A549 (cell line): ENCODE data around the gene SLC16A6. TPM values are rescaled to one million over a fixed set of nuclear protein-coding genes. Genes with fewer than 3 reads are reported as not detected.
"Not testable (repeated sequence)": the region's sequence is repeated elsewhere in the genome, so short reads cannot be mapped to it uniquely, and the experiment has no call there.

Experiments
- ATAC-seq, 2 experiments: fragments of 200-7000 bp in 1 of 2; fragments of >200 bp in 1 of 2; cut with Nextera tagmentation in 1 of 2; cut with Tn5 transposase in 1 of 2; 3 replicates each; pipeline versions ENCODE4 v1.8.0 to v1.9.1; 2018 to 2020; ENCODE audit warnings: mild to moderate bottlenecking in 1 of 2, moderate library complexity in 1 of 2
- CTCF ChIA-PET: fragments of 300-600 bp; sonication (Branson Sonifier 250); formaldehyde crosslinking; extraction: SDS; loops from one replicate; lab custom pipeline; 2021; ENCODE audit warnings: antibody characterized with exemption, inconsistent platforms; lab: Yijun Ruan, JAX
- POLR2A ChIA-PET: fragments of 350-600 bp; formaldehyde crosslinking; extraction: SDS; loops from one replicate; lab custom pipeline; 2021; ENCODE audit warnings: antibody characterized with exemption, inconsistent platforms; lab: Yijun Ruan, JAX
- DNase-seq, 2 experiments: peaks; one replicate each; pipeline versions ENCODE4 v3.0.0 to v3.0.0-alpha.2; 2011 to 2016; ENCODE audit warnings: low read depth in 1 of 2, low spot score in 1 of 2
- FAIRE-seq: peaks from 2 replicates; lab custom pipeline; 2011; peaks lifted over from hg19 to GRCh38; lab: Jason Lieb, UNC
- H3K27ac ChIP-seq, 2 experiments: fragments of >200 bp; sonication (Bioruptor Twin); formaldehyde crosslinking; 3 replicates each; pipeline ENCODE4 v1.5.1; 2016 to 2017
- H3K4me1 ChIP-seq: fragments of >200 bp; sonication (Bioruptor Twin); formaldehyde crosslinking; 3 replicates; pipeline ENCODE4 v1.6.1; 2016
- H3K4me2 ChIP-seq: fragments of >200 bp; sonication (Bioruptor Twin); formaldehyde crosslinking; 3 replicates; pipeline ENCODE4 v1.6.1; 2016
- H3K4me3 ChIP-seq: fragments of >200 bp; sonication (Bioruptor Twin); formaldehyde crosslinking; 3 replicates; pipeline ENCODE4 v1.5.1; 2016
- H3K9me3 ChIP-seq: fragments of >200 bp; sonication (Bioruptor Twin); formaldehyde crosslinking; 3 replicates; pipeline ENCODE4 v1.6.1; 2016
- CBX8 ChIP-seq: fragments of 200-600 bp; sonication (generic); IDR thresholded peaks from 2 replicates; pipeline ENCODE4 v1.6.1; 2016
- CEBPB ChIP-seq, 2 experiments: fragments of >200 bp in 1 of 2; sonication (Bioruptor Twin) in 1 of 2; formaldehyde crosslinking in 1 of 2; IDR thresholded peaks; 2 replicates each; pipeline ENCODE4 v1.6.1; 2012 to 2016
- FOXS1 ChIP-seq: fragments of 250-450 bp; sonication (Bioruptor Pico); IDR thresholded peaks from 2 replicates; pipeline ENCODE4 v1.5.0; 2020; ENCODE audit warnings: mild to moderate bottlenecking, moderate library complexity
- HEYL ChIP-seq: fragments of 250-450 bp; sonication (Bioruptor Pico); IDR thresholded peaks from 2 replicates; pipeline ENCODE4 v1.8.0; 2021; ENCODE audit warnings: mild to moderate bottlenecking, moderate library complexity
- HOXB13 ChIP-seq: fragments of 250-450 bp; sonication (Bioruptor Pico); IDR thresholded peaks from 2 replicates; pipeline ENCODE4 v1.5.0; 2020; ENCODE audit warnings: low read depth, mild to moderate bottlenecking, moderate library complexity
- HOXB5 ChIP-seq: fragments of 250-450 bp; sonication (Bioruptor Pico); IDR thresholded peaks from 2 replicates; pipeline ENCODE4 v1.5.0; 2020; ENCODE audit warnings: mild to moderate bottlenecking, moderate library complexity
- KDM1A ChIP-seq: fragments of 200-600 bp; sonication (generic); IDR thresholded peaks from 2 replicates; pipeline ENCODE4 v1.6.1; 2016; ENCODE audit warnings: low read depth, mild to moderate bottlenecking
- MAFK ChIP-seq: fragments of 450-650 bp; IDR thresholded peaks from 2 replicates; pipeline ENCODE4 v1.6.1; 2014; ENCODE audit not compliant: partially characterized antibody
- NR3C1 ChIP-seq: fragments of >200 bp; sonication (Bioruptor Twin); formaldehyde crosslinking; IDR thresholded peaks from 3 replicates; pipeline ENCODE4 v1.6.1; 2017
- PHF8 ChIP-seq: fragments of 200-600 bp; sonication (generic); IDR thresholded peaks from 2 replicates; pipeline ENCODE4 v1.6.1; 2016; ENCODE audit warnings: low read depth, mild to moderate bottlenecking, antibody characterized with exemption, moderate library complexity, borderline replicate concordance
- POLR2AphosphoS2 ChIP-seq: conservative IDR thresholded peaks from 2 replicates; pipeline ENCODE4 v1.6.1; 2012; ENCODE audit warnings: low read length, improper control_type of control experiment, inconsistent platforms
- RAD21 ChIP-seq, 2 experiments: fragments of >200 bp in 1 of 2; sonication (Bioruptor Twin) in 1 of 2; formaldehyde crosslinking in 1 of 2; IDR thresholded peaks in 1 of 2; conservative IDR thresholded peaks in 1 of 2; 2 replicates in 1 of 2; 3 replicates in 1 of 2; pipeline ENCODE4 v1.6.1; 2012 to 2018; ENCODE audit warnings: inconsistent platforms in 1 of 2
- RFX5 ChIP-seq: fragments of 450-650 bp; IDR thresholded peaks from 2 replicates; pipeline ENCODE4 v1.7.1; 2014; ENCODE audit warnings: antibody characterized with exemption, mild to moderate bottlenecking, moderate library complexity
- WGBS: methylation state at CpG from one replicate; pipeline ENCODE4 v1.1.6; 2017; ENCODE audit errors: missing lambda C conversion rate; 5-methylcytosine and 5-hydroxymethylcytosine counted together
- polyA plus RNA-seq, 4 experiments: library from polyadenylated mRNA; depleted of rRNA in 3 of 4; stranded (reverse); fragments of >200 nt; fragmentation: RNase III in 1 of 4; extraction: RNeasy Plus Mini Kit Qiagen cat#74134 plus additional on column Dnase treatment in 1 of 4; gene quantifications; 2 replicates in 3 of 4; 3 replicates in 1 of 4; pipeline ENCODE4 v1.2.3, GENCODE V29; 2011 to 2017
- TF ChIP-seq, protein P1 (sequence below): IDR thresholded peaks from 2 replicates; pipeline ENCODE4 v1.6.1; 2012; ENCODE audit warnings: low read depth, borderline replicate concordance
- TF ChIP-seq, protein P2 (sequence below): IDR thresholded peaks from 2 replicates; pipeline ENCODE4 v1.6.1; 2012
- TF ChIP-seq, protein P3 (sequence below): fragments of >200 bp; sonication (Bioruptor Twin); formaldehyde crosslinking; IDR thresholded peaks from 3 replicates; pipeline ENCODE4 v1.6.1; 2016

SLC16A6 gene
- polyA plus RNA-seq, 2 of the 4 experiments (the other 2 are of a cell fraction), result 0.17 to 0.52 TPM

DNA sequence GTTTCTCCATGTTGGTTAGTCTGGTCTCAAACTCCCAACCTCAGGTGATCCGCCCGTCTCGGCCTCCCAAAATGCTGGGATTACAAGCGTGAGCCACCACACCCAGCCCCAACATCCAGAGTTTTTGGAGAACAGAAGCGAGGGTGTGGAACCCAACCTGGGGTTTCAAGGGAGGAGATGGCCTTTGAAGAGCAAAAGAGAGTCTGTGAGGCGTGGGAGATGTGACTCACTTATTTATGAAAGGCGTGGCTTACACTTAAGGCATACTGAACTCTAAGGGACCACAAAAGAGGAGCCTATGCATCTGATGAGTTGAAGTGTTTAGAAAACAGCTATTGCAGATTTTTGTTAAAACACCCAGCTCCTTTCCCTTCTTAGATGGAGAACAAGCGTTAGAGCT, 19.2 kb upstream of the SLC16A6 start:
- WGBS, result 62% methylated on average over 8 of the region's 8 CpGs
- no peak overlapping the region for H3K4me3 ChIP-seq
- FAIRE-seq, result no peak
- peak; percentile 40 to 59; a peak in 3 of 6 replicates for ATAC-seq
- DNase-seq, result no peak
- H3K4me1 ChIP-seq, result peaks cover 13% of the 10 kb centered on the region; the same call in 2 of the 3 replicates
- no peaks in the 10 kb centered on the region for H3K9me3 ChIP-seq
- H3K4me2 ChIP-seq, result no peak overlapping the region
- CTCF ChIA-PET, result interaction anchor here (0.6 to 3.0 kb wide), 5 partner anchors 10 to 126 kb away, joined by 3 to 13 read pairs (median 5); no protein-coding TSS in a partner anchor
- POLR2A ChIA-PET, result no interaction called here
- no peak overlapping the region for H3K27ac ChIP-seq
- TF ChIP-seq HOXB5, result no peak
- TF ChIP-seq, protein P1, sequence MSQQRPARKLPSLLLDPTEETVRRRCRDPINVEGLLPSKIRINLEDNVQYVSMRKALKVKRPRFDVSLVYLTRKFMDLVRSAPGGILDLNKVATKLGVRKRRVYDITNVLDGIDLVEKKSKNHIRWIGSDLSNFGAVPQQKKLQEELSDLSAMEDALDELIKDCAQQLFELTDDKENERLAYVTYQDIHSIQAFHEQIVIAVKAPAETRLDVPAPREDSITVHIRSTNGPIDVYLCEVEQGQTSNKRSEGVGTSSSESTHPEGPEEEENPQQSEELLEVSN, result no peak
- TF ChIP-seq, protein P2, sequence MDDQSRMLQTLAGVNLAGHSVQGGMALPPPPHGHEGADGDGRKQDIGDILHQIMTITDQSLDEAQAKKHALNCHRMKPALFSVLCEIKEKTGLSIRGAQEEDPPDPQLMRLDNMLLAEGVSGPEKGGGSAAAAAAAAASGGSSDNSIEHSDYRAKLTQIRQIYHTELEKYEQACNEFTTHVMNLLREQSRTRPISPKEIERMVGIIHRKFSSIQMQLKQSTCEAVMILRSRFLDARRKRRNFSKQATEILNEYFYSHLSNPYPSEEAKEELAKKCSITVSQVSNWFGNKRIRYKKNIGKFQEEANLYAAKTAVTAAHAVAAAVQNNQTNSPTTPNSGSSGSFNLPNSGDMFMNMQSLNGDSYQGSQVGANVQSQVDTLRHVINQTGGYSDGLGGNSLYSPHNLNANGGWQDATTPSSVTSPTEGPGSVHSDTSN, result no peak
- no peak for TF ChIP-seq HOXB13 (CRISPR knock-in tag)

DNA sequence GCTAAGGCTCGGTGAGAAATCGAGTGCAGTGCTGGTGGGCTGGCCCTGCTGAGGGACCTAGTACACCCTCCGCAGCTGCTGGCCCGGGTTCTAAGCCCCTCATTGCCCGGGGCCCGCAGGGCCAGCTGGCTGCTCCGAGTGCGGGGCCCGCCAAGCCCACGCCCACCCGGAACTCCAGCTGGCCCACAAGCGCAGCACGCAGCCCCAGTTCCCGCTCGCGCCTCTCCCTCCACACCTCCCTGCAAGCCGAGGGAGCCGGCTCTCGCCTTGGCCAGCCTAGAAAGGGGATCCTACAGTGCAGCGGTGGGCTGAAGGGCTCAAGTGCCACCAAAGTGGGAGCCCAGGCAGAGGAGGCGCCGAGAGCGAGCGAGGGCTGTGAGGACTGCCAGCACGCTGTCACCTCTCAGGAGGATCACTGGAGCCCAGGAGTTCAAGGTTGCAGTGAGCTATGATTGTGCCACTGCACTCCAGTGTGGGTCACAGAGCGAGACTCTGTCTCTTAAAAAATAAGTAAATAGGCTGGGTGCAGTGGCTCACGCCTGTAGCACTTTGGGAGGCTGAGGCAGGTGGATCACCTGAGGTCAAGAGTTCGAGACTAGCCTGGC, 18.2 kb upstream of the SLC16A6 start:
- ATAC-seq, H3K27ac ChIP-seq, H3K4me2 ChIP-seq, H3K9me3 ChIP-seq, POLR2A ChIA-PET, H3K4me3 ChIP-seq, DNase-seq, FAIRE-seq: not testable (repeated sequence)
- H3K4me1 ChIP-seq, result peaks cover 17% of the 10 kb centered on the region; the same call in 2 of the 3 replicates
- CTCF ChIA-PET, result interaction anchor here (0.6 to 3.0 kb wide), 5 partner anchors 9 to 450 kb away, joined by 3 to 13 read pairs (median 5); no protein-coding TSS in a partner anchor
- 89% methylated on average over 13 of the region's 28 CpGs for WGBS

DNA sequence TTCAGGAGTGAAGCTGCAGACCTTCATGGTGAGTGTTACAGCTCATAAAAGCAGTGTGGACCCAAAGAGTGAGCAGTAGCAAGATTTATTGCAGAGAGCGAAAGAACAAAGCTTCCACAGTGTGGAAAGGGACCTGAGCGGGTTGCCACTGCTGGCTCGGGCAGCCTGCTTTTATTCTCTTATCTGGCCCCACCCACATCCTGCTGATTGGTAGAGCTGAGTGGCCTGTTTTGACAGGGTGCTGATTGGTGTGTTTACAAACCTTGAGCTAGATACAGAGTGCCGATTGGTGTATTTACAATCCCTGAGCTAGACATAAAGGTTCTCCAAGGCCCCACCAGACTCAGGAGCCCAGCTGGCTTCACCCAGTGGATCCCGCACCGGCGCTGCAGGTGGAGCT, 17.6 kb upstream of the SLC16A6 start:
- H3K27ac ChIP-seq, H3K9me3 ChIP-seq, H3K4me2 ChIP-seq, DNase-seq, FAIRE-seq, ATAC-seq, POLR2A ChIA-PET, H3K4me3 ChIP-seq: not testable (repeated sequence)
- CTCF ChIA-PET, result interaction anchor here (1.2 to 3.0 kb wide), 2 partner anchors 55 to 91 kb away, joined by 3 to 13 read pairs; no protein-coding TSS in a partner anchor
- H3K4me1 ChIP-seq, result peaks cover 17% of the 10 kb centered on the region; the same call in 2 of the 3 replicates
- 88% methylated on average over 7 of the region's 7 CpGs for WGBS

DNA sequence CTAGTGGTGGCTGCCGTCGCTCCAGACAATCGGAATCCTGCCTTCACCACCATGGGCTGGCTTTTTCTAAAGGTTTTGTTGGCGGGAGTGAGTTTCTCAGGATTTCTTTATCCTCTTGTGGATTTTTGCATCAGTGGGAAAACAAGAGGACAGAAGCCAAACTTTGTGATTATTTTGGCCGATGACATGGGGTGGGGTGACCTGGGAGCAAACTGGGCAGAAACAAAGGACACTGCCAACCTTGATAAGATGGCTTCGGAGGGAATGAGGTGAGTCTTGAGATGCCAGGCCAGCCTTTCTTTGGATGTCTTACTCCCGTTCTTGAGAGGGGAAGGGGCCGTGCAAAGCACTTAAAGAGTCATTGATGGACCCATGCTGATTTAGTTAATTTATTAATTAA, 16.5 kb upstream of the SLC16A6 start:
- Histone ChIP-seq H3K4me1 (peaks cover 13% of the 10 kb centered on the region; the same call in 2 of the 3 replicates), H3K27ac (no peak overlapping the region), H3K4me2 (no peak overlapping the region), H3K9me3 (no peaks in the 10 kb centered on the region), H3K4me3 (no peak overlapping the region)
- ATAC-seq, result no peak
- no peak for DNase-seq
- FAIRE-seq, result no peak
- ChIA-PET CTCF (interaction anchor here (1.5 kb wide), 1 partner anchor 92 kb away, joined by 3 read pairs; no protein-coding TSS in a partner anchor), POLR2A (no interaction called here)
- TF ChIP-seq CBX8, result no peak
- no peak for TF ChIP-seq HOXB5
- TF ChIP-seq FOXS1 (CRISPR knock-in tag), result no peak
- no peak for TF ChIP-seq NR3C1
- TF ChIP-seq, protein P3, sequence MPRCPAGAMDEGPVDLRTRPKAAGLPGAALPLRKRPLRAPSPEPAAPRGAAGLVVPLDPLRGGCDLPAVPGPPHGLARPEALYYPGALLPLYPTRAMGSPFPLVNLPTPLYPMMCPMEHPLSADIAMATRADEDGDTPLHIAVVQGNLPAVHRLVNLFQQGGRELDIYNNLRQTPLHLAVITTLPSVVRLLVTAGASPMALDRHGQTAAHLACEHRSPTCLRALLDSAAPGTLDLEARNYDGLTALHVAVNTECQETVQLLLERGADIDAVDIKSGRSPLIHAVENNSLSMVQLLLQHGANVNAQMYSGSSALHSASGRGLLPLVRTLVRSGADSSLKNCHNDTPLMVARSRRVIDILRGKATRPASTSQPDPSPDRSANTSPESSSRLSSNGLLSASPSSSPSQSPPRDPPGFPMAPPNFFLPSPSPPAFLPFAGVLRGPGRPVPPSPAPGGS, result no peak
- TF ChIP-seq POLR2AphosphoS2, result no peak
- no peak for TF ChIP-seq RAD21 (conservative IDR thresholded peaks at IDR 0.05 in 1 of 2, IDR thresholded peaks at IDR 0.05 in 1 of 2)
- TF ChIP-seq RFX5, result no peak
- no peak for TF ChIP-seq HEYL (CRISPR knock-in tag)
- no peak for TF ChIP-seq KDM1A
- TF ChIP-seq MAFK, result no peak
- no peak for TF ChIP-seq CEBPB (IDR thresholded peaks at IDR 0.05)
- no peak for TF ChIP-seq PHF8
- 84% methylated on average over 8 of the region's 8 CpGs for WGBS
